Osteoblast (primary cell): ENCODE measurements around the gene PLK5. TPM values are rescaled to one million over a fixed set of nuclear protein-coding genes. Genes with fewer than 3 reads are reported as not detected.

Source experiments
- DNase-seq: peaks from one replicate; pipeline ENCODE4 v3.0.0; 2011; ENCODE audit warnings: low spot score, mixed read lengths; ENCODE audit not compliant: insufficient read length; ENCODE audit errors: missing footprints
- H2AFZ ChIP-seq: 2 replicates; pipeline ENCODE4 v1.6.0; 2011; ENCODE audit warnings: mild to moderate bottlenecking, low read length
- H3K27ac ChIP-seq: 2 replicates; pipeline ENCODE4 v1.5.1; 2011; ENCODE audit warnings: mild to moderate bottlenecking, low read depth, low read length, moderate library complexity
- H3K27me3 ChIP-seq: 2 replicates; pipeline ENCODE4 v1.6.0; 2012; ENCODE audit warnings: mild to moderate bottlenecking, control low read depth, inconsistent platforms, low read length, moderate library complexity; ENCODE audit not compliant: insufficient read depth
- H3K36me3 ChIP-seq: 2 replicates; pipeline ENCODE4 v1.5.1; 2011; ENCODE audit warnings: mild to moderate bottlenecking, low read length, control low read depth, moderate library complexity; ENCODE audit not compliant: insufficient read depth
- H3K4me1 ChIP-seq: 2 replicates; pipeline ENCODE4 v1.5.1; 2011; ENCODE audit warnings: mild to moderate bottlenecking, low read length, control low read depth, moderate library complexity; ENCODE audit not compliant: insufficient read depth
- H3K4me2 ChIP-seq: 2 replicates; pipeline ENCODE4 v1.6.0; 2011; ENCODE audit warnings: mild to moderate bottlenecking, low read length; ENCODE audit not compliant: insufficient read depth
- H3K4me3 ChIP-seq: fragments of 200-600 bp; sonication (generic); 3 replicates; pipeline ENCODE4 v1.5.1; 2012; ENCODE audit warnings: mild to moderate bottlenecking, low read length, inconsistent platforms; ENCODE audit not compliant: insufficient read depth
- H3K79me2 ChIP-seq: 2 replicates; pipeline ENCODE4 v1.6.0; 2012; ENCODE audit warnings: mild to moderate bottlenecking, low read length, control low read depth, inconsistent platforms; ENCODE audit not compliant: insufficient read depth
- H3K9me3 ChIP-seq: 2 replicates; pipeline ENCODE4 v1.5.1; 2011; ENCODE audit warnings: low read depth, low read length, control low read depth
- H4K20me1 ChIP-seq: 2 replicates; pipeline ENCODE4 v1.6.0; 2012; ENCODE audit warnings: mild to moderate bottlenecking, low read length, control low read depth; ENCODE audit not compliant: insufficient read depth
- total RNA-seq: library from RNA; depleted of rRNA; stranded (reverse); fragments of >200 nt; gene quantifications from 2 replicates; pipeline ENCODE4 v1.2.3, GENCODE V29; 2012
- TF ChIP-seq, protein P1 (sequence below): IDR thresholded peaks from 2 replicates; pipeline ENCODE4 v1.5.1; 2011; ENCODE audit warnings: mild to moderate bottlenecking, low read depth, low read length, moderate library complexity; ENCODE audit errors: extremely low read depth

The PLK5 gene
- total RNA-seq, 1 donor, result under 0.01 TPM

DNA sequence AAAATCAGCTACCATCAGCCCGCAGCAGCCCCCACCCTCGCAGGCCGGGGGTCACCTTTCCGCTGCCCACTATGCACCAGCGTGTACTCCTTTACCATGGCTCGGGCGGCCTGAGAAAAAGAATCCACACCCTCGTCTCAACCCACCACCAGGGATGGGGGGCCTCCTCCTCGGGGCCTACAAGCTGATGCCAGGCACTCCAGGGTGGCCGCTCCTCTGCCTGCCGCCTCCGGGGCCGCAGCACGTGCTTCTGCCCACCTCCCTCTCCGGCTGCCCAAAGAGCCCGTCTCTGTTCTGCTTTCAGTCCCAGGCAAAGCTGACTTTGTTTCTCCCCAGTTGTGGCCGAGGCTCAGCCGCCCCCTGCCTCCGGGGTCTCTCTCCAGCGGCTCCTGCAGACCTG, 55.3 kb downstream of the PLK5 start:
- Histone ChIP-seq H3K36me3 (peaks cover 48% of the 10 kb centered on the region), H3K27me3 (no peaks in the 10 kb centered on the region), H3K79me2 (peaks cover under 1% of the 10 kb centered on the region), H3K4me2 (no peak overlapping the region), H3K4me3 (no peak overlapping the region), H2AFZ (no peak overlapping the region), H3K9me3 (no peaks in the 10 kb centered on the region), H3K27ac (no peak overlapping the region), H3K4me1 (no peaks in the 10 kb centered on the region), H4K20me1 (peaks cover 3% of the 10 kb centered on the region)
- TF ChIP-seq, protein P1, sequence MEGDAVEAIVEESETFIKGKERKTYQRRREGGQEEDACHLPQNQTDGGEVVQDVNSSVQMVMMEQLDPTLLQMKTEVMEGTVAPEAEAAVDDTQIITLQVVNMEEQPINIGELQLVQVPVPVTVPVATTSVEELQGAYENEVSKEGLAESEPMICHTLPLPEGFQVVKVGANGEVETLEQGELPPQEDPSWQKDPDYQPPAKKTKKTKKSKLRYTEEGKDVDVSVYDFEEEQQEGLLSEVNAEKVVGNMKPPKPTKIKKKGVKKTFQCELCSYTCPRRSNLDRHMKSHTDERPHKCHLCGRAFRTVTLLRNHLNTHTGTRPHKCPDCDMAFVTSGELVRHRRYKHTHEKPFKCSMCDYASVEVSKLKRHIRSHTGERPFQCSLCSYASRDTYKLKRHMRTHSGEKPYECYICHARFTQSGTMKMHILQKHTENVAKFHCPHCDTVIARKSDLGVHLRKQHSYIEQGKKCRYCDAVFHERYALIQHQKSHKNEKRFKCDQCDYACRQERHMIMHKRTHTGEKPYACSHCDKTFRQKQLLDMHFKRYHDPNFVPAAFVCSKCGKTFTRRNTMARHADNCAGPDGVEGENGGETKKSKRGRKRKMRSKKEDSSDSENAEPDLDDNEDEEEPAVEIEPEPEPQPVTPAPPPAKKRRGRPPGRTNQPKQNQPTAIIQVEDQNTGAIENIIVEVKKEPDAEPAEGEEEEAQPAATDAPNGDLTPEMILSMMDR, result no peak
- DNase-seq, result no peak

DNA sequence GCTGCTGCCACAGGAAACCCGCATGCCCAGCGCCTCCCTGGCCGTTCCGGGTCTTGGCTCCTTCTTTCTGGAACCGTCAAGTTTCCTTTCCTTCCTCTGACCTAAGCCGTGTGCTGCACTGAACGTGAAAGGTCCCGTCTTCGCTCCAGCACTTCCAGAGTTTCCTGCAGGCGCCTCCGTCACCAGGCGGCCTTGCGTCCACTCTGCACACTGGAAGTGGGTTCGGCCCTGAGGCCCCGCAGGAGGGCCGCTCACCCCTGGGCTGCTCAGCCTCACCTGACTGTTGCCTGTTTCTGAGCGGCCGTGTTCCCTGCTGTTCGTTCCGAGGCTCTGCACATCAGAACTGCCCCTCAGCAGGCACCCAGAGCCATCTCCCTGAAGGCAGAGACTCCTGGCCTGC, 56.5 kb downstream of the PLK5 start:
- Histone ChIP-seq H3K27ac (no peak overlapping the region), H4K20me1 (peaks cover 3% of the 10 kb centered on the region), H3K9me3 (no peaks in the 10 kb centered on the region), H3K27me3 (no peaks in the 10 kb centered on the region), H3K4me1 (no peaks in the 10 kb centered on the region), H3K36me3 (peaks cover 50% of the 10 kb centered on the region), H3K4me2 (no peak overlapping the region), H2AFZ (no peak overlapping the region), H3K79me2 (peaks cover 9% of the 10 kb centered on the region), H3K4me3 (no peak overlapping the region)
- no peak for DNase-seq
- TF ChIP-seq, protein P1, result no peak

DNA sequence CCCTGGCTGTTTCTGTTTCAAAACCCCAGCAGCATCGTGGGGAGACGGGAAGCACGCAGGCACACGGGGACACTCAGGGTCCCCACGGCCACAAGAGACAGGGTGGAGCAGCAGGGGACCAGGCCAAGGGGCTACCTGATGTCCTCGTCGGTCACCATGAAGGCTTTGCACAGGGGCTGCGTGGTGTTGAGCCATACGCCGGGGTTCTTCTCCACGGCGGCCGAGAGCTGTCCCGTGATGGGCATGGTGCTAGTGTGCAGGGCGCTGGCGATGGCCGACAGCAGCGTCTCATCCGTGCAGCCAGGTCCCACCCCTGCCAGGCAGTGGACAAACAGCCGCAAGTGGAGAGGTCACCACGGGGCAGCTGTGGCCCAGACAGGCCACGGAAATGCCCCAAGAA, 57.1 kb downstream of the PLK5 start:
- Histone ChIP-seq H3K9me3 (no peaks in the 10 kb centered on the region), H3K4me2 (no peak overlapping the region), H3K27ac (no peak overlapping the region), H3K79me2 (peaks cover 14% of the 10 kb centered on the region), H4K20me1 (peaks cover 3% of the 10 kb centered on the region), H3K4me3 (no peak overlapping the region), H2AFZ (no peak overlapping the region), H3K4me1 (no peaks in the 10 kb centered on the region), H3K36me3 (peaks cover 50% of the 10 kb centered on the region), H3K27me3 (no peaks in the 10 kb centered on the region)
- DNase-seq, result no peak
- TF ChIP-seq, protein P1, result no peak

DNA sequence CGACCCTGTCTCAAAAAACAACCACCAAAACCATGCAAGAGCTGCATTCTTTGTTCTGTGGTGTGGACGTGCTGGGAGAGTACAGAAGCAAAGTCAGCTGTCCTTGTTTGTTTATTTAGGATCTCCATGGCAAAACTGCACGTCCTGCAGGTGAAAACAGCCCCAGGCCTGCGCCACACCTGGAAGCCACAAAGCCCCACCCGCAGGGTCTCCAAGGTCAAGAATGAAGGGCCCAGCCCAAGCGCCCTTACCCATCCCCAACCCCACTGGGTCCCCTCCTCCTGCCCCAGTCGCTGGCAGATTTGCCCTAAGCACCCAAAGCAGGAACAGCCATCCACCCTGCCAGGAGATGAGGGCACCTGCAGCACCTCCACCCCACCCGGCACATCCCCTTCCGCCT, 58.3 kb downstream of the PLK5 start:
- peaks cover 50% of the 10 kb centered on the region for H3K36me3 ChIP-seq
- TF ChIP-seq, protein P1, result no peak
- no peak for DNase-seq

More for the DNA sequence above, 58.3 kb downstream of the PLK5 start:
- peaks cover 21% of the 10 kb centered on the region for H3K79me2 ChIP-seq
- no peaks in the 10 kb centered on the region for H3K4me1 ChIP-seq
- peaks cover 3% of the 10 kb centered on the region for H4K20me1 ChIP-seq
- no peaks in the 10 kb centered on the region for H3K9me3 ChIP-seq
- no peak overlapping the region for H2AFZ ChIP-seq
- no peak overlapping the region for H3K27ac ChIP-seq
- no peaks in the 10 kb centered on the region for H3K27me3 ChIP-seq
- H3K4me3 ChIP-seq, result no peak overlapping the region
- H3K4me2 ChIP-seq, result no peak overlapping the region
